GM21723 (cell line): ENCODE data around the gene PIM1.

Source experiments
- ATAC-seq: cut with Tn5 transposase; IDR thresholded peaks from one replicate; pipeline ENCODE4 v1.9.1; 2021; ENCODE audit warnings: mild to moderate bottlenecking, moderate library complexity; ENCODE audit not compliant: unreplicated experiment

Gene PIM1

DNA sequence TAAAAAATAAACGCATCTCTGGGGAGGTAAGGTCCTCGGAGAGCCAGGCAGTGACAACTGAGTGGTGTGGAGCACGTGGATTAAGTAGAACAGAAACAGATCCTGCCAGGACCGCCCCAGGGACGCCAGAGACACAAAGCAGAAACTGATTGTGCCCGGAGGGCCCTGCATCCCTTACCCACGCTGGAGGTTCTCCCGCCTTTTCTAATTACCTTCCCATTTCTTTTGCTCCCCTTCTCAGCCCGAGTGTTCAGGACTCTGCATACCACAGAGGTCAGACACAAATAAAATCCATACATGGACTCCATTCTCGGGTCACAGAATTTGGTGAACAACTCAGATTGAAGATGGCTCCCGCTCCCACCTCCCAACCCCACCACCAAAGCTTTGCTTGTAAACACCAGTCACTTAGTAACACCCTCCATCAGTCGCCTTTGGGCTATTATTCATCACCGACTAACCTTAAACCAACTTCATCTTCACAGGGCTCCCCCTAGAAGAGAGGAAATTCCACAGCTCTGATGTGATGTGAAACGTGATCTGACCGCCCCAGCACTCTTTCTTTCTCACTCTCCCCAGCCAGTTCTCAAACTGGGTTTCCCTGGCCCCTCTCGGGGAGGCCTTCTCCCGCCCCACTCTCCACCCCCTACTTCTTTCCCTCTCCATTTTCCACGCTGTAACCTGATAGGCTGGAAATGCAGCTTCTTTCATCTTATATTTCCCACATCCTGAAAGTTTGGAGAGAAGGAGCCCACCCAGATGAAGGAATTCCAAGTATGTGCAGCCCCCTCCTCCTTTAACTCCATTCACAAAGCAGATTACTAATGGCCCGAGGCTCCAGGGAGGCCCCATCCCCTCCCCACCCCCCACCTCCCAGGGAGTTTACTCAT lies 32.5 kb upstream of the PIM1 start:
- ATAC-seq: no peak

- no peak for ATAC-seq
These were observed 31.1 kb upstream of the PIM1 start for GRCh38 chr6:37138856-37139229.

DNA sequence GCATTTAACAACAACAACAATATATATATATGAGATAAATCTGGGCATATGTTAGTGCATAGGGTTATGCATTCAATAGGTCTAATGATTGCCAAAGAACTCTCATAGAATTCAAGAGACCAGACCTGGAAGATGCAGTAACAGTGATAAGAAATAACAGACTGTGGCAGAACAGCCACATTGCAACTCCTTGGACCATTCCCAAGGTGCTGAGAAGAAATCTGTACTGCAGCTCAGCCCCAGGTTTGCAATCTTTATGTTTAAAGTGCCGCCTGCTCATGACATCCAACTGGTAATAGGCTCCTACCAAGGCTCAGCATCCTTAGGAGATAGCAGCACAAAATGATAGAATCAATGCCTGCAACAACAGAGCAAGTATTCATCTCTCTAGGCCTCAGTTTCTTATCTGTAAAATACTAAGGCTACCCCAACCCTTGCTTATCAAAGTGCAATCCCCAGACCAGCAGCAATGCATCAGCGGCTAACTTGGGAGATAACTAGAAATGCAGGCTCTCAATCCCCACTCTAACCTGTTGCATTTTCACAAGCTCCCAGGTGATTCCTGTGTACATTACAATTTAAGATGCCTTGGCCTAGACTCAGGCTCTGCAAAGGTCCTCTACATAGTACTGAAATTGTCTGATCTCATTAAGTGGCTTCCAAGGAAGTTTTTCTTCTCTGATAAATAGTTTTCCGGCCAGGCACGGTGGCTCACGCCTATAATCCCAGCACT lies 30.6 kb upstream of the PIM1 start:
- ATAC-seq: no peak

GRCh38 chr6:37140145-37140544 lies 29.8 kb upstream of the PIM1 start:
- no peak for ATAC-seq

- no peak for ATAC-seq
These were observed 28.5 kb upstream of the PIM1 start for GRCh38 chr6:37141281-37142049.

GRCh38 chr6:37142050-37142614 lies 27.8 kb upstream of the PIM1 start:
- ATAC-seq: no peak

DNA sequence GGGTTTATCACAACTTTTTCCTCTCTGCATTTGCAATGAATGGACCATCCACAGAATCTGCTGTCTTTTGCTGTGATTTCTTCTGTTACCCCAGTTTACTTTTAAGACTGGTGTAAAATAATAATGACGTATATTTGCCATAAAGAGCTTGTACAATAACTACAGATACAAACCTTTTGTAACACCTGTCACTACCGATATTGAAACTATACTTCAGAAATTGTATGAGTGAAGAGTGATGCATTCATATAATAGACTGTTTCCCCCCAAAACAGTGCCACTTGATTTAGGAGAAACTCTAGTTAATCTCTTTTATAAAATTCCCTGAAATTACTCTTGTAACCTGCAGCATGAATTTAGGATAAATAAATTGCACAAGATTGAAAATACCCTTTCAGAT lies 26.4 kb upstream of the PIM1 start:
- no peak for ATAC-seq

- no peak for ATAC-seq
These were observed 24.5 kb upstream of the PIM1 start for GRCh38 chr6:37145443-37145842.

DNA sequence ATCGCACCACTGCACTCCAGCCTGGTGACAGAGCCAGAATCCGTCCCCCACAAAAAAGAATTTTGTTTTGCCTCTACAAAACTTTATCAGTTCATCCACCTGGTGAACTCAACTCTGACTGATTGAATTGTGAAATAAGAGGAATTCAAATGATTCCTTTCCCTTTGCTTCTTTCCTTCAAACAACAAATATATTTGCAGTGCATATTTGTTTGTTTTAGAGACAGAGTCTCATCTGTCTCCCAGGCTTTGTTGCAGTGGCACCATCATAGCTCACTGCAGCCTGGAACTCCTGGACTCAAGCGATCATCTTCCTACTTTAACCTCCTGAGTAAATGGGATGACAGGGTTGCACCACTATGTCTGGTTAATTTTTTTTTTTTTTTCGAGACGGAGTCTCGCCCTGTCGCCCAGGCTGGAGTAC lies 23.2 kb upstream of the PIM1 start:
- ATAC-seq: no peak

GRCh38 chr6:37149745-37150144 lies 20.2 kb upstream of the PIM1 start:
- no peak for ATAC-seq

DNA sequence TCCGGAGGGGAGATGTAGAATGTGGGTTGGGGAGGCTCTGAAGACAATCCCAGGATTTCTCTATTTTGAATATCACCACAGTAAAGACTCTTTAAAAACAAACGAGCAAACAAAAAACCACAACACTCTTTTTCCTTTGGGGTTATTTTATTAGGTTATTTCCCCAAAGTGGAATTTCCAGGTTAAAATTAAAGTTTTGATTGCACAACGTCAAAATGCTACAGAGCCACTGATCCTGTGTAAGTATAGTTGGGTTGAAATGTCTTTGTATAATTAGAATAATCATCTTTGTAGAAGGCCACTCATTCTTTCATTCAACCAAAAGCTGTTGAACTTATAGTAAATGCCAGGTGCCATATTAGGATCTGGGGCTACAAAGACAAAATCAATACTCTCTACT lies 19.6 kb upstream of the PIM1 start:
- ATAC-seq: no peak

- ATAC-seq: peak; percentile 80
These were observed 14.3 kb upstream of the PIM1 start for GRCh38 chr6:37155394-37156312.

DNA sequence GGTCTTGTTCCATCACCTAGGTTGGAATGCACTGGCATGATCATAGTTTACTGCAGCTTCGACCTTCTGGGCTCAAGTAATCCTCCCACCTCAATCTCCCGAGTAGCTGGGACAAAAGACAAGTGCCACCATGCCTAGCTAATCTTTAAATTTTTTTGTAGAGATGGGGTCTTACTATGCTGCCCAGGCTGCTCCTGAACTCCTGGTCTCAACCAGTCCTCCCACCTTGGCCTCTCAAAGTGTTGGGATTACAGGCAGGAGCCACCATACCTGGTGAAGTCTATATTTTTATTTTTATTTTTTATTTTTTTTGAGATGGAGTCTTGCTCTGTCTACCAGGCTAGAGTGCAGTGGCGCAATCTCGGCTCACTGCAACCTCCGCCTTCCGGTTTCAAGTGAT lies 11.4 kb upstream of the PIM1 start:
- ATAC-seq: no peak

- ATAC-seq: peak; percentile 68
These were observed 8.8 kb upstream of the PIM1 start for GRCh38 chr6:37160922-37161778.

GRCh38 chr6:37162740-37163139 lies 7.2 kb upstream of the PIM1 start:
- no peak for ATAC-seq

DNA sequence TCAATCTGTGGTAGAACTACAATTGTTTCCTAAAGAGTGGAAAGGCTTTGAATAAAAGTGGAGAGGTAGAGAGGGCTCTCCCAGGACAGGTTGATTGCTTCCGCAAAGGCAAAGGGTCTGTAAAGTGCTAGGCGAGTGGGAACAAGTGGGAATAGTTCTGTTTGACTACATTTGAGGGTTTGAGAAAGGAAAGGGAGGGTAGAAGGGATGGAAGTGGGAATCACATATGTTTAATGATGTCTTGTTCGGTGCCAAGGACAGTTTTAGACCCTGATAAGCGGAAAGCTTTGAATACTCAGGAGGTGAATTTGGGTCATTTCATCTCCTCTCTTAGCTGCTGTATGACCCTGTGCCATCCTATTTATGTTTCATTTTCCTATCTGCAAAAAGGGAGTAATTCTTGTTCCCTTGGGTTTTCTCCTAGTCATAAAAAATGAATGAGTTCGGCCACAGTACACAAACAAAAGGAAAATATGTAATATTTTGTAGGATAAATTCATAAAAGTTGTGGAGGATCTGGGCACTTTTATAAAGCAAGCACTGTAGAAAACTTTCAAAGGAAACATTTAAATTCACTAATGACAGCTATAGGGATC lies 1.7 kb upstream of the PIM1 start:
- no peak for ATAC-seq

- no peak for ATAC-seq
These were observed 999 bp upstream of the PIM1 start for GRCh38 chr6:37168811-37169495.
